Cardiac fibroblast (primary cell): Measurements from ENCODE around the gene ARL10.
A peak's percentile ranks its signal among the peaks of the same experiment; 100 is the strongest.

Experiments
- DNase-seq, 2 donors: peaks; one replicate each; pipeline versions ENCODE4 v3.0.0 to v3.0.0-alpha.2; 2010; ENCODE audit warnings: low read depth in 2 of 2
- H3K4me3 ChIP-seq, 2 donors: replicated peaks in 1 of 2; 1 replicate in 1 of 2; 2 replicates in 1 of 2; pipeline ENCODE4 v1.5.1; 2011; ENCODE audit warnings: low read depth in 2 of 2, low read length in 2 of 2, mild to moderate bottlenecking in 2 of 2, moderate library complexity in 1 of 2
- TF ChIP-seq, protein P1 (sequence below): IDR thresholded peaks from one replicate; pipeline ENCODE4 v1.5.1; 2011; ENCODE audit warnings: low read depth, mild to moderate bottlenecking, low read length, inconsistent platforms

The ARL10 gene

DNA sequence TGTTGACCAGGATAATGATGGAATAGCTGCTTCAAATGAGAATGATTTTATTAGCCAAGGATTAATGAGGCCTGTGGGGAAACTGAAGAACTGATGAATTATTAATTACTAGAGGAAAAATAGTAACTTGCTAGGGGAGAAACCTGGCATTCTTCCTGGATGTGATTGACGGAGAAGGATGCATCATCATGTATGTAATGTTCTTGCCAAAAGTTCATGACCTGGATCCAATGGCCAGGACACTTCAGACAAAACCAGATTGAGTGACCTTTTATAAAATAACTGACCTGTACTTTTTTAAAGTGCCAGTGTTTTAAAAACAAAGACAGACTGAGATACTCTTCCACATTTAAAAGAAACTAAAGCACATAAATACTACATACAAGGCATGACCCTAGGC lies 27.4 kb upstream of the ARL10 start:
- TF ChIP-seq, protein P1, sequence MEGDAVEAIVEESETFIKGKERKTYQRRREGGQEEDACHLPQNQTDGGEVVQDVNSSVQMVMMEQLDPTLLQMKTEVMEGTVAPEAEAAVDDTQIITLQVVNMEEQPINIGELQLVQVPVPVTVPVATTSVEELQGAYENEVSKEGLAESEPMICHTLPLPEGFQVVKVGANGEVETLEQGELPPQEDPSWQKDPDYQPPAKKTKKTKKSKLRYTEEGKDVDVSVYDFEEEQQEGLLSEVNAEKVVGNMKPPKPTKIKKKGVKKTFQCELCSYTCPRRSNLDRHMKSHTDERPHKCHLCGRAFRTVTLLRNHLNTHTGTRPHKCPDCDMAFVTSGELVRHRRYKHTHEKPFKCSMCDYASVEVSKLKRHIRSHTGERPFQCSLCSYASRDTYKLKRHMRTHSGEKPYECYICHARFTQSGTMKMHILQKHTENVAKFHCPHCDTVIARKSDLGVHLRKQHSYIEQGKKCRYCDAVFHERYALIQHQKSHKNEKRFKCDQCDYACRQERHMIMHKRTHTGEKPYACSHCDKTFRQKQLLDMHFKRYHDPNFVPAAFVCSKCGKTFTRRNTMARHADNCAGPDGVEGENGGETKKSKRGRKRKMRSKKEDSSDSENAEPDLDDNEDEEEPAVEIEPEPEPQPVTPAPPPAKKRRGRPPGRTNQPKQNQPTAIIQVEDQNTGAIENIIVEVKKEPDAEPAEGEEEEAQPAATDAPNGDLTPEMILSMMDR, result no peak
- peak; percentile 12 to 13 for DNase-seq
- H3K4me3 ChIP-seq, result no peak overlapping the region

DNA sequence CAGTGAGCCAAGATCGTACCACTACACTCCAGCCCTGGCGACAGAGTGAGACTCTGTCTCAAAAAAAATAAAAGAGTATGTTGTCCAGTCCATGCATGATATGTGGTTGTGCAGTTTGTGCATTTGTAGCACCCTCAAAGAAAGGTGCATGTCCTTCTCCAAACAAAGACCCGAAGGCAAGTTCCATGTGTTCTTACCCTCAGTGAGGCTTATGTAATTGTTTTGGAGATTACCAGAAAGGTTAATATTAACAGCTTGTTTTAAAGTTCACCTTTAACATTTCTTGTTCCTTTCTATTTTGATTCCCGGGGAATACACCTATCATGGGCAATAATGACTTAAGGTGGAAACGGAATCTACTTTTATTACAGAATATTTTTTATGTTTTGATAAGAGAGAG lies 26.0 kb upstream of the ARL10 start:
- TF ChIP-seq, protein P1, result no peak
- no peak for DNase-seq
- H3K4me3 ChIP-seq, result no peak overlapping the region

DNA sequence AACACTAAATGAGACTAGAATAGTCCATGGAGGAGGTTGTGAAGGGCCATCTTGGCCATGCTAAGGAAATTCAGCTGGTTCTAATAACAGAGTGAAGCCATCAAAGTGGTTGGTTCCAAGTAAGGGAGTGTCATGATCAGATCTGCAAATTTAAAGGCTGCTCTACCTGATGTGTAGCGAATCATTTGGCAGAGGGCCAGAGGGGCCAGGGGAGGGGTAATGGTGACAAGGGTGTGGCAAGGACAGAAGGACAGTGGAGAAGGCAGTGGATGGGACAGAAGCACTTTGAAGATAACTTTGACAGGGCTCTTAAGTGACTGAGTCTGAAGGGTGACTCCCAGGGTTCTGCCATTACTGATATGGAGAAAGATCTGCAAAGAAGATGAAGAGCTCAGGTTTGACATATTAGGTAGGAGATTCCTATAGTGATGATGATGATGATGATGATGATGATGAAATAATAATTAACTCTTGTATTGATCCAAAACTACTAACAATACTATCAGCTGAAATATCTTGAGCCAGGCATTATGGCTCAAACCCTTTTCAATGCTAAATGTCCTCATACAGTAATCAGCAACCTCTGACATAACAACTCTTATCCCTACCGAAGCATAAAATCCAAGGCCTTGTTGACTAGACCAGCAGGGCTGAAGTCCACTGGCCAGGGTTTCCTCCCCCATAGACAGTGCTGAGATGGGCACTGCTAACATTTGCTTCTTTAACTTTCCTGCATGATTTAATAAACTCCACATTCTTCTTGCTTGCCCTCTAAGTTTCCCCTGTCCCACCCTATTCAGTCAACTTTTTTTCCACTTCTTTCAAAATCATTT lies 23.7 kb upstream of the ARL10 start:
- TF ChIP-seq, protein P1, result no peak

DNA sequence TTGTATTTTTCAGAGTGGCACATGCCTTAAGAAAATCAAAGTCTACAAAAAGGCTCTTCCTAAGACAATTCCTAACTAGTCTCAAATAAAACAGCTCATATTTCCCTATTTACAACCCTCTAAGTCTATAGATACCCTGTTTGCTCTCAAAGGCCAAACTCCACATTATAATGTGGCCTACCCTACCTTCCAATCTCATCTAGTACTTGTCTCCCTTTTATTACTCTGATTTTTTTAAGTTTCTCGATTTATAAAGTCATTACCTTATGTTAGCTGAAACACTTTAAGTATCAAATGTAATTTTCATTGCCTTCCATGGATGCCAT lies 23.2 kb upstream of the ARL10 start:
- DNase-seq, result no peak
- TF ChIP-seq, protein P1, result no peak
- H3K4me3 ChIP-seq, result no peak overlapping the region

More for the DNA sequence above, 23.7 kb upstream of the ARL10 start:
- H3K4me3 ChIP-seq, result no peak overlapping the region
- no peak for DNase-seq

DNA sequence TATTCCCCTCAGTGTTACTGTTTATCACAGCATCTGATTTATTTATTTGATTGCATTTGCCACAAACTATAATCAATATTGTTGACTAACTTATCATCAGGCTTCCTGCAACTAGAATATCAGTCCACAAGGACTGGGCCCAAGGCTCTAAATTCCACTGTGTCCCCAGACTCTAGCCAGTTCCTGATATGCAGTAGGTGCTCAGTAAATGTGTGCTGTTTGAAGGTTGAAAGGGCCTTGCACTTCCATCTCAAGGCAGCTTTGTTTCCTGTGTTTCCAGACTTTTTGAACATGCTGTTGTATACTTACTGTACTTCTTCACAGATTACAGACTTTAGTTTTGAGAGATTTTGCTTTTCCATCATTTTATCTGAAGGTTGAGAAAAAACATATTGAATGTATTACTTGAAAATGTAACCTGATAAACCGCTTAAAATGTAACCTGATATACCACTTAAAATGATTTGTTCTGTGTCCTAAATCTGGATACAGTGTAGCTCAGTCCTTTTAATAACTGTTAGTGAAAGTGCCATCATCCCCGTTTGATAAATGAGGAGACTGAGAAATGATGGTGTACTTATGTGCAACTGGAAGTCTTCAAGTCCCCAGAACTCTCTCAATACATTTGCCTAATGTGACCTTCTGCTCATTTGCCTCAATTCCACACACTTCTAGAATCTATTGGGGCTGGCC lies 22.4 kb upstream of the ARL10 start:
- H3K4me3 ChIP-seq, result no peak overlapping the region
- TF ChIP-seq, protein P1, result no peak
- no peak for DNase-seq

DNA sequence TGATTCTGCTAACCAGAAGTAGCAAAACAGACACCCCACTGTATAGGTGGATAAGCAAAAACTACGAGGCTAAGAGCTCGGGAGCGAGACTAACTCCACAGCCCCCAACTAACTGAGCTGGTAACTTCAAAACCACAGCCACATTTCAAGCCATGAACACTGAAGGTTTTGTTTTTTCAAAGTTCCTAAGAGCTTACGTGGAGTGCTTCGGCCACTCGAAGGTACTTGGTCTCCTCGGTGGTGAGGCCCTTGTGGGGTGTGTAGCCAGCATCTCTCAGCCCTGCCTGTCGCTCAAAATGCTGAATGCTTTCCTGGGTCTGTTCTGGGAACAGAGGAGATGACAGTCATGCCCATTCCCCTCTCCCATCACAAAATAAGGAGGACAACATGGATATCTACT lies 14.9 kb upstream of the ARL10 start:
- TF ChIP-seq, protein P1, result no peak

More for the DNA sequence above, 14.9 kb upstream of the ARL10 start:
- no peak overlapping the region for H3K4me3 ChIP-seq
- no peak for DNase-seq
